ENCODE measurements around the gene MAP7.

Gene MAP7

DNA sequence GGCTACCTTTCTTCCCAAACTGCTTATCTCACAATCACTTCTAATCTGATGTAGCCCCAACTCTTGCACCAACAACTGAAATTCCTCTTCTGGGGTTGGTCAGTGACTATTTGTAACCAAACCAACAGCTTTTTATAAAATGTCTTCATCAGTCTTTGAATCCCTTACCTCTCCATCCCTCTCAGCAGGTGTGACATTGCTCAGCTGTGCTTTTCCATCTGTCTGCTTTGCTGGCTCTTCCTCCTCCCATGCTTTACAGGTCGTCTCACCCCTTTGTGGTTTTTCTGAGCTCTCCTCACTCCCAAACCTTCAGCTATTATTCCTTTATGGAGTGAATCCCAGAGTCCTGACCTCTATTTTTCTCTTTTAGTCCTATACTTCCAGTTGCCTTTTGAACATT is 5.9 kb downstream of the MAP7 start:
- Histone ChIP-seq H3K4me3 (ENCODE audit: low read depth in 1 of 2, low read length in 2 of 2) (no peak overlapping the region), H3K4me1 (ENCODE audit: insufficient read depth, low read length) (peaks cover 1% of the 10 kb centered on the region), H3K36me3 (ENCODE audit: insufficient read depth, low read length) (no peaks in the 10 kb centered on the region), H3K9me3 (ENCODE audit: low read length) (no peaks in the 10 kb centered on the region), H3K27me3 (ENCODE audit: control insufficient read depth in 1 of 2, insufficient read depth in 2 of 2, low read length in 2 of 2) (no peaks in the 10 kb centered on the region), H3K9ac (ENCODE audit: low read length) (no peak overlapping the region), H3K27ac (ENCODE audit: low read depth, low read length) (no peak overlapping the region)

DNA sequence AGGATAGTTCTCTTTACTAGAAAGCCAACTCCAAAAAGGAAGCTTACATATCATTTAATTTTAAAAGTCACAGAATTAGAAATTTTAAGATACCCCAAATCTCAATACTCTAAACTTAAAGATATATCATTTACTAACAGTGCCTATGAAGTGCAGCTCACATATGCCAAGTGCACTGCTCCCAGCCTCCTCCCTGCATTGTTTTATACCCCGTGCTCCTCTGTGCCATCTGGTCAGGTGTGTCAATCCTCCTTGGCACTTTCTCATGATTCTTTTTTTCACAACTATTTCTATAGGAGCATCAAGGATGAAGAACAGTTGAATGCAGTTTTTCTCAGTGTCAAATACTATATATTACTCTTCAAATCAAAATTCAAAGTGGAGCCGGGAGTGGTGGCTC is 8.8 kb downstream of the MAP7 start:
- no peaks in the 10 kb centered on the region for H3K9me3 ChIP-seq (ENCODE audit: low read length)

DNA sequence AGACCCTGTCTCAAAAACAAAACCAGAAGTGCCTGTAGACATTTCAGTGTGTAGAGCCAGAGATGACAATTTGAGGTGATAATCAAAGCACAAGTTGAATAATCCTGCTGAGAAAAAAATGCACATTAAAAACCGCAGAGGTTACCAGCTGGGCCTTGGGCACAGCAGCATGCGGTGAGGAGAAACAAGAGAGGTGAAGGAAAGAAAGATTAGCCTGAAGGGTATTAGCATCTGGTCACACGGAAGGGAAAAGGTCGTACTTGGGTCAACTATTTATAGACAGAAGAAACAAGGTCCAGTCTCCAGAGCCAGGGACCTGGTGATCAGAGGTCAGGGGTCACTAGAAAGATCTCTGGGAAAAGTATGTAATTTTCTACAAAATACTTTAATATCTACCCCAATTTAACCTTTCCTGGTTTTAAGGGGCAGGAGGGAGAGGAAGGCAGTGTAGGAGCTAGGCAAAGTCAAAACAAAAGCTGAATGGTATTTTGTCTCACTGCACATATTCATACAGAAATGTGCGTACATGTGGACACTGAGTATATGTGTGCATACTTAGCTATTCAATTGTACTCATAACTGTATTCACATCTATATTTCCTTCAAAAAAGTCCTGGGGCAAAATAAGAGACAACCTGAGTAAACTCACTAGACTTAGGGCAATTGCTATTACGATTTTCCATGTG is 10.1 kb downstream of the MAP7 start:
- H3K4me3 ChIP-seq (ENCODE audit: low read depth in 1 of 2, low read length in 2 of 2) = no peak overlapping the region
- H3K36me3 ChIP-seq (ENCODE audit: insufficient read depth, low read length) = no peaks in the 10 kb centered on the region
- H3K4me1 ChIP-seq (ENCODE audit: insufficient read depth, low read length) = no peaks in the 10 kb centered on the region
- H3K27ac ChIP-seq (ENCODE audit: low read depth, low read length) = no peak overlapping the region
- no peak overlapping the region for H3K9ac ChIP-seq (ENCODE audit: low read length)
- no peaks in the 10 kb centered on the region for H3K9me3 ChIP-seq (ENCODE audit: low read length)
- no peaks in the 10 kb centered on the region for H3K27me3 ChIP-seq (ENCODE audit: control insufficient read depth in 1 of 2, insufficient read depth in 2 of 2, low read length in 2 of 2)

More for the DNA sequence above, 8.8 kb downstream of the MAP7 start:
- Histone ChIP-seq H3K9ac (ENCODE audit: low read length) (no peak overlapping the region), H3K27me3 (ENCODE audit: control insufficient read depth in 1 of 2, insufficient read depth in 2 of 2, low read length in 2 of 2) (no peaks in the 10 kb centered on the region), H3K27ac (ENCODE audit: low read depth, low read length) (no peak overlapping the region), H3K4me1 (ENCODE audit: insufficient read depth, low read length) (no peaks in the 10 kb centered on the region), H3K36me3 (ENCODE audit: insufficient read depth, low read length) (no peaks in the 10 kb centered on the region), H3K4me3 (ENCODE audit: low read depth in 1 of 2, low read length in 2 of 2) (no peak overlapping the region)

DNA sequence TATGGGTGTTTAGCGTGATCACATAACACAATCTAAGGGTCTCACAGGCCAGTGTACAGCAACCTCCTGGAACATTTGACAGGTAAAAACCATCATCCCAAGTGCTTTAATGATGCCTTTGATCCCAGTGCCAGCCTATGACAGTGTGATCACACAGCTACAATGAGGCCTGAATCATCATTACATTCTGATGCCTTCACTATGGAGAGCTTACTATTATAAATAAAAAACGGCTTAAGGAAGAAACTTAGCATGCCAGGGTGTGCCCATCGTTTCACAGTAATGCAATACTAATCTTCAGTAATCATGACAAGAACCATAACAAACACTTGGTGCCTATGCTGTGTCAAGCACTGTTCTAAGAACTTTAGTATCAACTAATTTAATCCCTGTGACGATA is 11.4 kb downstream of the MAP7 start:
- no peaks in the 10 kb centered on the region for H3K4me1 ChIP-seq (ENCODE audit: insufficient read depth, low read length)
- no peak overlapping the region for H3K9ac ChIP-seq (ENCODE audit: low read length)
- no peaks in the 10 kb centered on the region for H3K27me3 ChIP-seq (ENCODE audit: control insufficient read depth in 1 of 2, insufficient read depth in 2 of 2, low read length in 2 of 2)
- H3K36me3 ChIP-seq (ENCODE audit: insufficient read depth, low read length) = no peaks in the 10 kb centered on the region
- H3K27ac ChIP-seq (ENCODE audit: low read depth, low read length) = no peak overlapping the region
- no peaks in the 10 kb centered on the region for H3K9me3 ChIP-seq (ENCODE audit: low read length)
- H3K4me3 ChIP-seq (ENCODE audit: low read depth in 1 of 2, low read length in 2 of 2) = no peak overlapping the region

DNA sequence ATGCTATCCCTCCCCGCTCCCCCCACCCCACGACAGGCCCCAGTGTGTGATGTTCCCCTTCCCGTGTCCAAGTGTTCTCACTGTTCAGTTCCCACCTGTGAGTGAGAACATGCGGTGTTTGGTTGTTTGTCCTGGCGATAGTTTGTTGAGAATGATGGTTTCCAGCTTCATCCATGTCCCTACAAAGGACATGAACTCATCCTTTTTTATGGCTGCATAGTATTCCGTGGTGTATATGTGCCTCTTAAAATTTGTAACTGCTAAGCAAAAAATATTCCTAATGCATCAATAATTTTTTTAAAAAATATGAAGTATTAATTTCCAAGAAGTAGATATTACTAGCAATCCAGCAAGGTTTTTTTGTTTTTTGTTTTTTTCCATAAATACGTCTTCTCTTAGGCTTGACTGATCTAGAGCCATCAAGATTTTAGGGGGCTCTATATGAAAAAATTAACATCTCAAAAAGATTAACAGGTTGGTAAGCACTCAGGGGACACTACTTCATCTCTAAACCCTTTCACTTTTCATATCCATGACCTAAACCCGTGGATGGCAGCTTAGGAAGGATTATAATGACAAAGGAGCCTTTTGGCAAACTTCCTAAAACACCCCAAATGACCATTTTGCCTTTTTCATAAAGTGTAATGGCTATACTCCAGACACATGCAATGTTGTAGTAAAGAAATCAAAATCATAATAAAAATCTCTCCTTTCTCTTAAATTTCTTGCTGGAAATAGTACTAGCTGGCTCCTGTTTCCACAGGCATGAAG is 14.2 kb downstream of the MAP7 start:
- no peaks in the 10 kb centered on the region for H3K36me3 ChIP-seq (ENCODE audit: insufficient read depth, low read length)
- no peaks in the 10 kb centered on the region for H3K27me3 ChIP-seq (ENCODE audit: control insufficient read depth in 1 of 2, insufficient read depth in 2 of 2, low read length in 2 of 2)
- H3K4me3 ChIP-seq (ENCODE audit: low read depth in 1 of 2, low read length in 2 of 2) = no peak overlapping the region
- no peak overlapping the region for H3K9ac ChIP-seq (ENCODE audit: low read length)
- H3K9me3 ChIP-seq (ENCODE audit: low read length) = no peaks in the 10 kb centered on the region
- H3K4me1 ChIP-seq (ENCODE audit: insufficient read depth, low read length) = no peaks in the 10 kb centered on the region
- H3K27ac ChIP-seq (ENCODE audit: low read depth, low read length) = no peak overlapping the region

DNA sequence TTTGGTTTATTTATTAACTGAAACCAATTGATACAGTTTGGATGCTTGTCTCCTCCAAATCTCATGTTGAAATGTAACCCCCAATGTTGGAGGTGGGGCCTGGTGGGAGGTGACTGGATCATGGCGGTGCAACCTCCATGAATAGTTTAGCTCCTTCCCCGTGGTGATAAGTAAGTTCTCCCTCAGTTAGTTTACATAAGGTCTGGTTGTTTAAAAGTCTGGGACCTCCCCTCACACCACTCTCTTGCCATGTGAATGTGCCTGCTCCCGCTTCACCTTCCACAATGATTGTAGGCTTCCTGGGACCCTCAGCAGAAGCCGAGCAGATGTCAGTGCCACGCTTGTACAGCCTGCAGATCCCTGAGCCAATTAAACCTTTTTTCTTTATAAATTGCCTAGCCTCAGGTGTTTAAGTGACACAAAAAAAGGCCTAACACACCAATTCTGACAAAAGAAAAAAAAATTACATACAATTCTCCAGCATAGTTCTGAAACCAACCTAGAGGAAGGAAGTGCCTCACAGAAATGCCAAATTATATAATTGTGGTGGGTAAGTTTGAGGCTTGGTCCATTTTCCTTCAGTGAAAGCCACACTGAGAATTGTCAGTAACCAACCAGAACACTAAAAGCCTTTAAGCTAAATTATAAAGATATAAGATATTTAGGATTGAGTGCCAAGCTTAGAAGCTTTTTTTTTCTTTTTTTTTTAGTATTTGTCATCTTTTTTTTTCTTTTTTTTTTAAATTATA is 15.0 kb downstream of the MAP7 start:
- Histone ChIP-seq H3K9ac (ENCODE audit: low read length) (no peak overlapping the region), H3K27ac (ENCODE audit: low read depth, low read length) (no peak overlapping the region), H3K4me3 (ENCODE audit: low read depth in 1 of 2, low read length in 2 of 2) (no peak overlapping the region), H3K4me1 (ENCODE audit: insufficient read depth, low read length) (no peaks in the 10 kb centered on the region), H3K27me3 (ENCODE audit: control insufficient read depth in 1 of 2, insufficient read depth in 2 of 2, low read length in 2 of 2) (no peaks in the 10 kb centered on the region), H3K36me3 (ENCODE audit: insufficient read depth, low read length) (no peaks in the 10 kb centered on the region), H3K9me3 (ENCODE audit: low read length) (no peaks in the 10 kb centered on the region)

DNA sequence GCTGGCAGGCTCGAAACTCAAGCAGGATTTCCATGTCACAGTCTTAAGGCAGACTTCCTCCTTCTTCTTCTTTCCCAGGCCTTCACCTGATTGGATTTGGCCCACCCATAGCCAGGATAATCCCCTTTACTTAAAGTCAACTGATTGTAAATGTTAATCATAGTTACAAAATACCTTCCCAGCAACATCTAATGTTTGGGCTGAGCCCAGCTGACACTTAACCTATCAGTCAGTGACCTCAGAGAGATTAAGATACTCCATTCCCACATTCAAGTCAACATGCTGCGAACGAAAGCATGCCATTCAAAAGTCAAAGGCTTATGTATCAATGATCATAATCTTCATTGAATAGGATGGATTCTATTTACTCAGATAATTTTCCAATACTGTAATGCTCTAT is 16.0 kb downstream of the MAP7 start:
- no peak overlapping the region for H3K27ac ChIP-seq (ENCODE audit: low read depth, low read length)
- no peaks in the 10 kb centered on the region for H3K36me3 ChIP-seq (ENCODE audit: insufficient read depth, low read length)
- H3K9me3 ChIP-seq (ENCODE audit: low read length) = no peaks in the 10 kb centered on the region
- no peak overlapping the region for H3K4me3 ChIP-seq (ENCODE audit: low read depth in 1 of 2, low read length in 2 of 2)
- no peaks in the 10 kb centered on the region for H3K4me1 ChIP-seq (ENCODE audit: insufficient read depth, low read length)
- no peak overlapping the region for H3K9ac ChIP-seq (ENCODE audit: low read length)
- H3K27me3 ChIP-seq (ENCODE audit: control insufficient read depth in 1 of 2, insufficient read depth in 2 of 2, low read length in 2 of 2) = no peaks in the 10 kb centered on the region

DNA sequence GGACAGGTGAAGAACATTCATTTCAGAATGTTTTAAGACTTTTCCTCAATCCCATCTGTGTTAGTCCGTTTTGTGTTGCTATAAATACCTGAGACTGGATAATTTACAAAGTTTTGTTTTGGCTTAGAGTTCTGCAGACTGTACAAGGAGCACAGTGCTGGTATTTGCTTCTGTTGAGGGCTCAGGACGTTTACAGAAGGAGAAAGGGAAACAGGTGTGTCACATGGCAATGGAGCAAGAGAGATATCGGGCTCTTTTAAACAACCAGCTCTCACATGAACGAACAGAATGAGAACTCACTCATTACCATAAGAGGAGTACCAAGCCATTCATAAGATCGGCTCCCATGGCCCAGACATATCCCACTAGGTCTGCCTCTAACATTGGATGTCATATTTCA is 16.7 kb downstream of the MAP7 start:
- H3K4me3 ChIP-seq (ENCODE audit: low read depth in 1 of 2, low read length in 2 of 2) = no peak overlapping the region
- H3K36me3 ChIP-seq (ENCODE audit: insufficient read depth, low read length) = no peaks in the 10 kb centered on the region
- no peaks in the 10 kb centered on the region for H3K4me1 ChIP-seq (ENCODE audit: insufficient read depth, low read length)
- no peaks in the 10 kb centered on the region for H3K27me3 ChIP-seq (ENCODE audit: control insufficient read depth in 1 of 2, insufficient read depth in 2 of 2, low read length in 2 of 2)
- H3K9ac ChIP-seq (ENCODE audit: low read length) = no peak overlapping the region
- no peaks in the 10 kb centered on the region for H3K9me3 ChIP-seq (ENCODE audit: low read length)
- H3K27ac ChIP-seq (ENCODE audit: low read depth, low read length) = no peak overlapping the region

DNA sequence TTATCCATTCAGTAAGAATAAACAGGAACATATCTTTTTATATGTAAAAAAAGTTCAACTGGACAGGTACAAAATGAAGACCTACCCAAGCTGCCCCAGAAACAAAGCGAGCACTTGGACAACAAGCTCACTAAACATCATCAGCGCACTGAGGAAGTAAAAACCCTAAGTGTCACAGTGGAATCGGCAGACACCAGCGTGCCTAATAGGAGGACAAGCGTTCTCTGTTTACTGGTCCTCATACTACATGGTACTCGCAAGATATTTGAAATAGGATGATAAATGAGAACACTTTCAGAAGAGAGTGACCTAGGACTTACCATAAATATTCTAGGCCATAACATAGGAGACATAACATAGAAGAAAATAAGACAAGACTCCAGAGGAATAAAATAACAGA is 18.2 kb downstream of the MAP7 start:
- Histone ChIP-seq H3K36me3 (ENCODE audit: insufficient read depth, low read length) (no peaks in the 10 kb centered on the region), H3K4me3 (ENCODE audit: low read depth in 1 of 2, low read length in 2 of 2) (no peak overlapping the region), H3K9me3 (ENCODE audit: low read length) (no peaks in the 10 kb centered on the region), H3K27me3 (ENCODE audit: control insufficient read depth in 1 of 2, insufficient read depth in 2 of 2, low read length in 2 of 2) (no peaks in the 10 kb centered on the region), H3K27ac (ENCODE audit: low read depth, low read length) (no peak overlapping the region), H3K4me1 (ENCODE audit: insufficient read depth, low read length) (no peaks in the 10 kb centered on the region), H3K9ac (ENCODE audit: low read length) (no peak overlapping the region)

DNA sequence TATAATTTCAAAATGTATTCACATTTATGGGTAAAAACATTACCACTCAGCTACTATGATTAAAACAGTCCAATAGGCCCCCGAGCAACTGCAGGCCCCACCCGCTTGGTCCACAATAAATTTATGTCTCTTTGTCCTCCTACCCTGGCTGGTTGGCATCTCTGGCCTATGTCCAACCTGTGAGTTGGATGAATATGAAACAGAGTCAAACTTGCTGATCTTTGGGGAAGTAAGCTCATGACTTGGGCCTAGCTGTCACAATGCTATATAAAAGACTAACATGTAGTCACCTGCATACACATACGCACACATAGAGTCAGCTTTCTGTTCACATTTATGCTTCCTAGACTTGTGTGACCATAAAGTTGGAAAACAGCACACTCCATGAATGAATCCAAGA is 20.5 kb downstream of the MAP7 start:
- no peak overlapping the region for H3K9ac ChIP-seq (ENCODE audit: low read length)
- H3K36me3 ChIP-seq (ENCODE audit: insufficient read depth, low read length) = no peaks in the 10 kb centered on the region
- H3K4me1 ChIP-seq (ENCODE audit: insufficient read depth, low read length) = no peaks in the 10 kb centered on the region
- no peaks in the 10 kb centered on the region for H3K9me3 ChIP-seq (ENCODE audit: low read length)
- H3K27me3 ChIP-seq (ENCODE audit: control insufficient read depth in 1 of 2, insufficient read depth in 2 of 2, low read length in 2 of 2) = no peaks in the 10 kb centered on the region
- no peak overlapping the region for H3K27ac ChIP-seq (ENCODE audit: low read depth, low read length)
- no peak overlapping the region for H3K4me3 ChIP-seq (ENCODE audit: low read depth in 1 of 2, low read length in 2 of 2)

DNA sequence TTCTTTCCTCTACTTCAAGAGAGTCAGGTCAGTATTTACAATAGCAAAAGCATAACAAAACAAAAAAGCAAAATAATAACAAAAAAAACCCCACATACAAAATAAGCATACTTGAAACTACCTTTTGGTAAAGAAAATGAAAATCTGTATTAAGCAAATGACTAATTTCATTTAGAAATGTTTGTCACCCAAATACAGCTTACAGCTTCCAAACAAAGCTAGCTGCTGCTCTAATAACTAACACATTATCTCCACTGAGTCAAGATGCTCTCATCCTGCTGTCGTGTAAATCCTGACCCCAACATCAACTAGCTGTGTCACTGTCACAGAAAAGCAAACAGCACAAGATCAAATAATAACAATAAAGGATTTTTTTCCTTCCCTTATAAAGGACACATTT is 21.7 kb downstream of the MAP7 start:
- no peaks in the 10 kb centered on the region for H3K9me3 ChIP-seq (ENCODE audit: low read length)
- no peaks in the 10 kb centered on the region for H3K36me3 ChIP-seq (ENCODE audit: insufficient read depth, low read length)
- H3K9ac ChIP-seq (ENCODE audit: low read length) = no peak overlapping the region
- H3K27ac ChIP-seq (ENCODE audit: low read depth, low read length) = no peak overlapping the region
- H3K4me3 ChIP-seq (ENCODE audit: low read depth in 1 of 2, low read length in 2 of 2) = no peak overlapping the region
- no peaks in the 10 kb centered on the region for H3K27me3 ChIP-seq (ENCODE audit: control insufficient read depth in 1 of 2, insufficient read depth in 2 of 2, low read length in 2 of 2)
- no peaks in the 10 kb centered on the region for H3K4me1 ChIP-seq (ENCODE audit: insufficient read depth, low read length)
